ENCODE data around the gene SORCS2.

Gene SORCS2

DNA sequence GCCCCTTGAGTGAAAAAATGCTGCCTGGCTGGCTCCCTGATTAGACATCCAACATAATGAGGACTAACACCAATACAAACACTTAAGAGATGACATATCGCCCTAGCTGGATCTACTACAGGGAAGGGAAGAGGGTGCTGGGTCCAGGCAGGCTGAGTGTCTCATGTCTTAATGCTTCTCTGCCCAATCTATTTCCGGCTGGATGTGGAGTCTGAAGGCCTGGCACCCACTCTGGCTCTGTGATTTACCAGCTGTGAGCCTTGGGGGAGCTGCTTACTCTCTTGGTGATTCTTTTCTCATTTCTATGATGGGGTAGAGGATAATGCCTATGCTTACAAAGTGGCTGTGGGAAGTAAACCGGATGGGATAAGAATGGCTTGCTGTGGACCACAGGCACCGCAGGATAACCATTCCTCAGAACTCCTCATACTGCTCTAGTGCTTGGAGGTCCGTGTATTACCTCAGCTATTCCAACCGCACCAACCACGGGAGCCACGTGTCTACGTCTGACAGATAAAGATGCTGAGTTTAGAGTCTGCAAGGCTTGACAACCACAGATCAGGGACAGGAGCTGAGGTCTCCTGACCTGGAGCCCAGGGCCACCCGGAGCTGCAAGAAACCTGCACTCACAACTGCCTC lies 585.7 kb downstream of the SORCS2 start:
- TF ChIP-seq, protein P1, sequence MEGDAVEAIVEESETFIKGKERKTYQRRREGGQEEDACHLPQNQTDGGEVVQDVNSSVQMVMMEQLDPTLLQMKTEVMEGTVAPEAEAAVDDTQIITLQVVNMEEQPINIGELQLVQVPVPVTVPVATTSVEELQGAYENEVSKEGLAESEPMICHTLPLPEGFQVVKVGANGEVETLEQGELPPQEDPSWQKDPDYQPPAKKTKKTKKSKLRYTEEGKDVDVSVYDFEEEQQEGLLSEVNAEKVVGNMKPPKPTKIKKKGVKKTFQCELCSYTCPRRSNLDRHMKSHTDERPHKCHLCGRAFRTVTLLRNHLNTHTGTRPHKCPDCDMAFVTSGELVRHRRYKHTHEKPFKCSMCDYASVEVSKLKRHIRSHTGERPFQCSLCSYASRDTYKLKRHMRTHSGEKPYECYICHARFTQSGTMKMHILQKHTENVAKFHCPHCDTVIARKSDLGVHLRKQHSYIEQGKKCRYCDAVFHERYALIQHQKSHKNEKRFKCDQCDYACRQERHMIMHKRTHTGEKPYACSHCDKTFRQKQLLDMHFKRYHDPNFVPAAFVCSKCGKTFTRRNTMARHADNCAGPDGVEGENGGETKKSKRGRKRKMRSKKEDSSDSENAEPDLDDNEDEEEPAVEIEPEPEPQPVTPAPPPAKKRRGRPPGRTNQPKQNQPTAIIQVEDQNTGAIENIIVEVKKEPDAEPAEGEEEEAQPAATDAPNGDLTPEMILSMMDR (IDR thresholded peaks at IDR 0.05; ENCODE audit: low read depth, low read length): no peak
- no peak for DNase-seq (ENCODE audit: extremely low read depth, low read depth)

DNA sequence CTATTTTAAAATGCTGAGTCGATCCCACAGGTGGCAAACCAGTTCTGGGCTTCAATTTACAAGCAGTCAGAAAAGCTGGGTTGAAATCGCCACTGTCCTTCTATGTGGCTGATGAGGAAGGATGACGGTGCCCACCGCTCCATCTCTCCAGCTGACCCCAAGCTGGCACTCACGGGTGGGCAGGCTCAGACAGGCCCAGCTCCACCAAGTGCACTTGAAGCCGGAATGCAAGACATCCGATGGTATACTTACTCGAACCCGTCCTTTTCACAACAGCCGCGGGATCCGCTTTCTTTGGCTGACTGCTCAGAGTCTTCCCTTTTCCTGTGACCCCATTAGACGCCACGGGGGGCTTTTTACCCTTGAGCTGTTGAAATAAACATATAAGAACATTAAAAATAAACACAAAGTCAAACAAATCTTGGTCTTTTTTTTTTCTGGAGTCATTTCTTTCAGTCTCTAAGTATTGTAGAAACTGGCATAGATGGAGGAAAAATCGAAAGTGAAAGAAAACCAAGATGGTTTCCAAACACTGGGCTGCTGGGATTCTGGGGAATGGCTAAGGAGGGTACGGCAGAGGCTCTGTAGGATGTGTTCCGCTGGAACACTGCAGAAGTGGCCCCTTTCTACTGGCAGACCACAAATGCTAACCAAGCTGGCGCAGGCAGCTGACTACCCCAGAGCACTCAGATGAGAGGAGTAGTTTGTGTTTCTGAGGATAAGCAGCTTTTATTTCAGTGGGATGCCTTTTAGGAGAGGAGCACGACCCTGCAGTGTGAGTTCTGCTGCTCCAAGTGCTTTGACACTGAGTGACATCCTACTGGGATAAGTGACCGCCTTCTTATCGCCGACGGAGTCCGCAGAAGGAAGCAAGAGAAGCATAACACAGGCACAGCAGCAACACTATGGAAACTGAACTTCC lies 586.4 kb downstream of the SORCS2 start:
- DNase-seq (ENCODE audit: extremely low read depth, low read depth): no peak

GRCh38 chr4:7779432-7779768 lies 587.1 kb downstream of the SORCS2 start:
- DNase-seq (ENCODE audit: extremely low read depth, low read depth): no peak
- TF ChIP-seq, protein P1 (IDR thresholded peaks at IDR 0.05; ENCODE audit: low read depth, low read length): no peak

More for the DNA sequence above, 586.4 kb downstream of the SORCS2 start:
- TF ChIP-seq, protein P1 (IDR thresholded peaks at IDR 0.05; ENCODE audit: low read depth, low read length): no peak

DNA sequence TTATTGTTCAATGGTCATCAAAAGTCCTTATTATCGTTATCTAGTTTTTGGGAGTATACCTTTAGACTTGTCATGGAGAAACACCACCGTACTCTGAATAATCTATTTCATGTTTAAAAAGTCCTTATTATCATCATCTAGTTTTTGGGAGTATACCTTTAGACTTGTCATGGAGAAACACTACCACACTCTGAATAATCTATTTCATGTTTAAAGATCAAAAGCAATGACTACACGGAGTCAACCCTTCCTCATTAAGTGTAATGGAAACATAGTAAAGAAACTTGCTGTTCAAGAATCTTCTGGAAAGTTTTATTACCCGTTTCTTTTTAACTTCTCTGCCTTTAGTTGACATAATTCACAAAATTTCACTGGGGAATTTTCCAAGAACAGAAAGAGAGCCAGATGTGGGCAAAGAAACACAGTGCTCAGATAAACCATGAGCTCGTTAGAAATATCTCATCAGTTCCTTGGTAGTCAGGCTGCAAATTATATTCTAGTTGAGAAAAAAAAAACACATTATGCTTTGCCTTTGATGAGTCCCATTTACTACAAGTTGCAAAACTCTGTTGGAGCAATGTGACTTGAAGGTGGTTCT lies 588.5 kb downstream of the SORCS2 start:
- DNase-seq (ENCODE audit: extremely low read depth, low read depth): no peak
- TF ChIP-seq, protein P1 (IDR thresholded peaks at IDR 0.05; ENCODE audit: low read depth, low read length): no peak

DNA sequence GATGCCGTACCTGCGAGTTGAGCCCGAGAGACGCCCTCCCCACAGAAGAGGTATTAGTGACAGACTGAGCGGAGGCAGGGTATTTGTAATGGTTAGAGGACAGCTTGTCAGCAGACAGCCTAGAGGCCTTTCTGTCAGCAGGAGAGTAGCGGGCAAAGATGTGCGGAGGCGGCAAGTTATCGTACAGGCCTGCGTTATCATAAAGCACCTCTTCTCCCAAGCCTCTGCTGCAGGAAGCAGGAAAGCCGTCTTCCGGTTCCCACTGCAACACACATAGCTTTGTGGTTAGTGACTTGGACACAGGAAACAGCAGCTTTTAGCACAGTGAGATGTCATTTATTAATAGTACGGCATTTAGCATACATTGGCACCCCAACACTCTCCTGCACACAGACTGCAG lies 589.0 kb downstream of the SORCS2 start:
- TF ChIP-seq, protein P1 (IDR thresholded peaks at IDR 0.05; ENCODE audit: low read depth, low read length): no peak
- DNase-seq (ENCODE audit: extremely low read depth, low read depth): no peak

- DNase-seq (ENCODE audit: extremely low read depth, low read depth): no peak
- TF ChIP-seq, protein P1 (IDR thresholded peaks at IDR 0.05; ENCODE audit: low read depth, low read length): no peak
These were observed 589.7 kb downstream of the SORCS2 start for GRCh38 chr4:7781993-7782392.

- no peak for DNase-seq (ENCODE audit: extremely low read depth, low read depth)
- TF ChIP-seq, protein P1 (IDR thresholded peaks at IDR 0.05; ENCODE audit: low read depth, low read length): no peak
These were observed 590.4 kb downstream of the SORCS2 start for GRCh38 chr4:7782783-7783182.

Measured in AG09319 (cell line).